CMK (cell line): ENCODE data around the gene DDTL.
"Not testable (repeated sequence)": the region's sequence is repeated elsewhere in the genome, so short reads cannot be mapped to it uniquely, and the experiment has no call there.

ENCODE experiments used
- DNase-seq: peaks from one replicate; pipeline ENCODE4 v3.0.0-alpha.2; 2010; ENCODE audit warnings: low read depth

DDTL gene

GRCh38 chr22:23966568-23966967 lies at the start of gene DDTL:
TSS of gene DDTL (plus strand) at chr22:23966888. CDS start at chr22:23966915, 27 bp downstream.
- DNase-seq: not testable (repeated sequence)

DNA sequence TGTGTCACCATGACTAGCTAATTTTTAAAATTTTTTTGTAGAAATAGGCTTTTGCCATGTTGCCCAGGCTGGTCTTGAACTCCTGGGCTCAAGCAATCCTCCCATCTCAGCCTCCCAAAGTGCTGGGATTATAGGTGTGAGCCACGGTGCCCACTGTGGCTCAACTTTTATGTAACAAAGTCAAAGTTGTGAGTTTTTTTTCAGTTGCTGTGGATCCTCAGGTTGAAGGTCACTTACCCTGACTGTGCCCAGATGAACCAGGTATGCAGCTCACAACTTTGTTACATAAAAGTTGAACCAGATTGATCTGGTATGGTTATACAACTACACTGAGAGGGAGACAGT lies 46.4 kb upstream of the DDTL start:
- not testable (repeated sequence) for DNase-seq

- not testable (repeated sequence) for DNase-seq
Measured at GRCh38 chr22:23921586-23922201, 45.0 kb upstream of the DDTL start.

DNA sequence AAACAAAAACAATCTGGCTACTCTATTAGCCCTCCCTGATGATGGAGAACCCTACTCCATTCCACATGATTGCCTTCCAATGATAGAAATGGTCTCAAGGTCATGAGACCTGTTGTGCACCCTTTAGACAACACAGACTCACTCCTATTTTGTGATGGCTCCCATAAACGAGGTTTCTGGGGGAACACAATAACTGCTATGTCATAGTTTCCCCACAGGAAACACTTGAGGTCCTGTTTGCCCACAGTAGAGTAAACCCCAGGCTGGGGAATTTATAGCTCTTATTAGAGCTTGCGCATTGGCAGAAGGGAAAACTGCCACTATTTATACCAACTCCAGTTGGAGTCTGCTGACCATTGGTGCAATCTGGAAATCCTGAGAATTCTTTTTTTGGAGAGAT lies 43.8 kb upstream of the DDTL start:
- no peak for DNase-seq

- no peak for DNase-seq
Measured at GRCh38 chr22:23925020-23925606, 41.6 kb upstream of the DDTL start.

- DNase-seq: no peak
Measured at GRCh38 chr22:23926561-23926960, 40.1 kb upstream of the DDTL start.

DNA sequence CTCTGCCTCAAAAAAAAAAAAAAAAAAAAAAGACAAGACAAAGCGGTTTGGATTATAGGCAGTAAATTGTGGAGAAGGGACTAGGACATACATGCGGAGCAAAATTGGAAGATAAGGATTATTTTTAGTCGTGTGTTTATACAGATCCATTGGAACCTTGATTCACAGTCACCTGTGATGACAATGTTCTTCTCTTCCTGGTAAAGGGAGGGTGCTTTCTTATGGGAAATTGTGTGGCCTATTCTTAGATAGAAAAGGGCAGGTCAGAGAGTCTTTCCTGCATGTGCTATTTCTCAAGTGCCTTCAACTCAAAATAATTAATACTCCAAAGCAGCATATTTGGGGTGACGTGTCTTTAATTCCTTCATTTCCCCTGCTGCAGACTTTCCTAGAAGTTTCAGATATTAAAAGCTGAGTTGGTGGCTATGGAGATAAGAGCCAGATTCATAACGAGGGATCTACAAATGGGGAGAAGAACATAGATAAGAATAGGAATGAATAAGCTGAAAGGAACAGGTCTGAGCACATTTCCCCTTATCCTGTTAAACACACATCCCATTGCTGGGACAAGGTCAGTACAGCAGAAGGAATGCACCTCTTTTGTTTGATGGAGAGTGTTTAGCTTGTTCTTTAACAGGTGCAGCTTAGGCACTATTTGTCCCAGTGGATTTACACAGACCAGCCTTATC lies 28.2 kb upstream of the DDTL start:
- peak; percentile 56 for DNase-seq

DNA sequence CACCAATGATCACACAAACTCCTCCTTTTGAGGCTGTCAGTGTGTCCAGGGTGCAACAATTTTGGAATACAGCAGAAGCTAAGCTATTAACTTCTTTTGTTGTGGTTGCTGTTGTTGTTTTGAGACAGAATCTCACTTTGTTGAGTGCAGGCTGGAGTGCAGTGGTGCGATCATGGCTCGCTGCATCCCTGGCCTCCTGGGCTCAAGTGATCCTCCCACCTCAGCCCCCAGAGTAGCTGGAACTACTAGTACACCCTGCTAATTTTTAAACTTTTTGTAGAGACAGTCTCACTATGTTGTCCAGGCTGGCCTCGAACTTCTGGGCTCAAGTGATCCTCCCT lies 27.7 kb upstream of the DDTL start:
- no peak for DNase-seq

GRCh38 chr22:23940166-23940565 lies 26.5 kb upstream of the DDTL start:
- not testable (repeated sequence) for DNase-seq

GRCh38 chr22:23947391-23947790 lies 19.3 kb upstream of the DDTL start:
- not testable (repeated sequence) for DNase-seq

GRCh38 chr22:23949764-23950163 lies 16.9 kb upstream of the DDTL start:
- DNase-seq: not testable (repeated sequence)

DNA sequence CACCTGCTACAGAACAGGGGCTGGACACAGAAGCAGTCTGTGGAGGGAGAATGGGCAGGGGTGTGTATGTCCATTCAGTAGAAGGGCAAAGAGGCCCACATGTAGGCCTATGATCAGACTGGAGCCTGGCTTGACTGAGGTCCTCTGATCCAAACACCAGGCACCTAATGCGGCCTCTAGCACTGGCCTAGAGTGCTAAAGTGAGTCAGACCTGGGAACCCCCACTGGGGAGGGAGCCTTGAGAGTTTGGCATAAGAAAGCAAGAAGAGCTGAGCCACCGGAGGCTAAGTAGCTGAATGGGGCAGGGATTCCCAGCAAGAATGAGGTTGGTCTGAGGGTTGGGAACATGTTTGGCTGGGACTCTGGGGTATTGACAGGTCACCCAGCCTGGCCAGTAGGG lies 15.3 kb upstream of the DDTL start:
- not testable (repeated sequence) for DNase-seq

GRCh38 chr22:23952794-23953405 lies 13.8 kb upstream of the DDTL start:
- not testable (repeated sequence) for DNase-seq

GRCh38 chr22:23953485-23953884 lies 13.2 kb upstream of the DDTL start:
- DNase-seq: not testable (repeated sequence)

DNA sequence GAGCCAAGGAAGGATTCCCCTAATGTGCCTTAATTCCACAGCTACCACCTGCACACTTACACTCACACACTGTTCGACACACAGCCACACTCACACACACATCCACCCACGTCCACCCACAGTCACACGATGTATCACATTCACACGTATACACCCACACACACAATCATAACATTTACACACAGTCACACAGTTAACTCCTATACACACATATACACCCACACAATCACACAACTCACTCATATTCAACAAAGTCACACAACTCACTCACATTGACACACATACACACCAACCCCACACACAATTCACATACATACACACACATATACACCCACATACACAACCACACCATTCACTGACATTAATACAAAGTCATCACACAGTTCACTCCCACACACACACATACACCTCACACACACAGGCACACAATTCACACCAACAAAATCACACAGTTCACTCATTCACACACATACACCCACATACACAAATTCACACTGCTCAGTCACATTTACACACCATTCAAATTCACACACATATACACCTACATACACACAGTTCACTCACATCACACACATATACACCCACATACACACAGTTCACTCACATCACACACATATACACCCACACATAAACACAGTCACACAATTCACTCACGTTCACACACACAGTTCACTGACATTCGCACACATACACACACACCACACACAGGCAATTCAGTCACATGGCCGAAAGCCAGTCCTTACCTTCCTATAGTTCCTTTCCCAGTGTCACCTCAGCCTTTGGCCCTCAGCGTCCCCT lies 12.3 kb upstream of the DDTL start:
- not testable (repeated sequence) for DNase-seq

- DNase-seq: not testable (repeated sequence)
Measured at GRCh38 chr22:23954991-23955305, 11.7 kb upstream of the DDTL start.

- DNase-seq: not testable (repeated sequence)
Measured at GRCh38 chr22:23955886-23956285, 10.8 kb upstream of the DDTL start.

DNA sequence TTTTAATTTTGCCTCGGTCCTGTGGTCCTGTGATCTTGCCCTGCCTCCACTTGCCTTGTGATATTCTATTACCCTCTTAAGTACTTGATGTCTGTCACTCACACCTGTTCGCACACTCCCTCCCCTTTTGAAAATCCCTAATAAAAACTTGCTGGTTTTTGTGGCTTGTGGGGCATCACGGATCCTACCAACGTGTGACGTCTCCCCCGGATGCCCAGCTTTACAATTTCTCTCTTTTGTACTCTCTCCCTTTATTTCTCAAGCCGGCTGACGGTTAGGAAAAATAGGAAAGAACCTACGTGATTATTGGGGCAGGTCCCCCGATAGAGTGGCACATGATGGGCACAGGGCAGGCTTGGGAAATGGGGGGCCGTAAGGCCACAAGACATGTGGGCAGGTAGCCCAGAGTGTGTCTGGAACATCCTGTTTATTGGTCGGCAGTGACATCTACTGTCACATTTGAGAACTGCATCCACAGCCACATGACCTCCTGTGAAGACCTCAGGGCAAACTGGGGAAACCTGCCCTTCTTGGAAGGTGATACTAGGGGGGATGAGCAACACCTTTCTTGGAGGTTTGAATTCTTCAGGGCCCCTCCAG lies 10.3 kb upstream of the DDTL start:
- DNase-seq: not testable (repeated sequence)

- DNase-seq: not testable (repeated sequence)
Measured at GRCh38 chr22:23961084-23961771, 5.5 kb upstream of the DDTL start, which contains the start of gene GSTT2B. TSS of gene GSTT2B (minus strand) at chr22:23961195. CDS start at chr22:23961131, 64 bp downstream.

DNA sequence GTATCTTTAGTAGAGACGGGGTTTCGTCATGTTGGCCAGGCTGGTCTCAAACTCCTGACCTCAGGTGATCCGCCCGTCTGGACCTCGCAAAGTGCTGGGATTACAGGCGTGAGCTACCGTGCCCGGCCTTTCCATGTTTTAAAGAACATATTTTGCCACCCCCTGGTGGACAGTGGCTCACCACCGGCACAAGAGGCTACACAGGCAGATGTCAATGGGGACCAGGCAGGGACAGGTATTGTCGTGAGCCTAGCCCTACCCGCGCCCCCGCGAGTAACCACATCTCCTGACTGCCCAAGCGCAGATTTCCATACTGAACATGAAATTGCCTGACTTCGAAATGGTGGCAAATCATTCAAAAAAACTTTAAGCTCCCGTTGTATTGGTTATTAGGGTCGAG lies 594 bp upstream of the DDTL start:
- not testable (repeated sequence) for DNase-seq

- no peak for DNase-seq
Measured at GRCh38 chr22:23969071-23969470, 2.4 kb downstream of the DDTL start.
